GM12878 (cell line): ENCODE data around the gene TRPV6. TPM values are rescaled to one million over a fixed set of nuclear protein-coding genes. Genes with fewer than 3 reads are reported as not detected.

ENCODE experiments used
- ATAC-seq: fragments of 200-7000 bp; cut with Tn5 transposase; 3 replicates; pipeline ENCODE4 v1.9.1; 2020; ENCODE audit warnings: mild to moderate bottlenecking, moderate library complexity
- BruUV-seq: library from RNA; stranded (reverse); fragments of 400-500 nt; replicated peaks from 2 replicates; lab custom pipeline; 2021; lab: Mats Ljungman, UMichigan
- CTCF ChIA-PET: fragments of 300-600 bp; sonication (Branson Sonifier 250); formaldehyde crosslinking; extraction: SDS; loops from one replicate; lab custom pipeline; 2021; ENCODE audit warnings: inconsistent platforms; lab: Yijun Ruan, JAX
- POLR2A ChIA-PET: fragments of 350-600 bp; formaldehyde crosslinking; extraction: SDS; loops from one replicate; lab custom pipeline; 2021; ENCODE audit warnings: inconsistent platforms; lab: Charles Lee
- RAD21 ChIA-PET: fragments of 300-600 bp; sonication (Branson Sonifier 250); formaldehyde crosslinking; loops from one replicate; lab custom pipeline; 2023; ENCODE audit warnings: antibody characterized with exemption; ENCODE audit not compliant: unreplicated experiment; lab: Charles Lee
- SMC1A ChIA-PET: fragments of 300-600 bp; sonication (Branson Sonifier 250); formaldehyde crosslinking; loops from one replicate; lab custom pipeline; 2023; ENCODE audit not compliant: unreplicated experiment, uncharacterized antibody; lab: Charles Lee
- DNase-seq: peaks from one replicate; pipeline ENCODE4 v3.0.0-alpha.2; 2011; ENCODE audit warnings: low read depth, low spot score
- FAIRE-seq: peaks from 3 replicates; lab custom pipeline; 2011; peaks lifted over from hg19 to GRCh38; lab: Jason Lieb, UNC
- H2AFZ ChIP-seq: 2 replicates; pipeline ENCODE4 v1.6.0; 2011; ENCODE audit warnings: low read depth, low read length, control low read depth; ENCODE audit not compliant: control insufficient read depth
- H3K27ac ChIP-seq: 2 replicates; pipeline ENCODE4 v1.5.1; 2011; ENCODE audit warnings: control low read depth; ENCODE audit not compliant: control insufficient read depth, insufficient read depth
- H3K27me3 ChIP-seq, 2 experiments: replicated peaks in 1 of 2; 2 replicates each; pipeline versions ENCODE4 v1.6.0 to v1.6.1; 2011; ENCODE audit warnings: low read length in 1 of 2; ENCODE audit not compliant: control insufficient read depth in 2 of 2, insufficient read depth in 2 of 2
- H3K36me3 ChIP-seq, 2 experiments: 2 replicates each; pipeline ENCODE4 v1.5.1; 2011; ENCODE audit warnings: low read length in 1 of 2; ENCODE audit not compliant: control insufficient read depth in 2 of 2, insufficient read depth in 2 of 2
- H3K4me1 ChIP-seq: 2 replicates; pipeline ENCODE4 v1.6.1; 2011; ENCODE audit warnings: mild to moderate bottlenecking, low read length, moderate library complexity, mixed read lengths; ENCODE audit not compliant: control insufficient read depth, insufficient read depth
- H3K4me2 ChIP-seq: 2 replicates; pipeline ENCODE4 v1.6.0; 2011; ENCODE audit warnings: control low read depth; ENCODE audit not compliant: control insufficient read depth, insufficient read depth
- H3K4me3 ChIP-seq: fragments of 200-600 bp; sonication (generic); 2 replicates; pipeline ENCODE4 v1.5.1; 2016
- H3K79me2 ChIP-seq: 2 replicates; pipeline ENCODE4 v1.6.0; 2011; ENCODE audit warnings: low read length; ENCODE audit not compliant: control insufficient read depth, insufficient read depth
- H3K9ac ChIP-seq: 2 replicates; pipeline ENCODE4 v1.8.0; 2011; ENCODE audit warnings: low read length, control low read depth, mixed read lengths; ENCODE audit not compliant: control insufficient read depth, insufficient read depth
- H3K9me3 ChIP-seq: replicated peaks from 3 replicates; pipeline ENCODE4 v1.5.1; 2011; ENCODE audit warnings: mild to moderate bottlenecking, low read length; ENCODE audit not compliant: control insufficient read depth, insufficient read depth
- H4K20me1 ChIP-seq: 2 replicates; pipeline ENCODE4 v1.6.0; 2011; ENCODE audit not compliant: control insufficient read depth, insufficient read depth
- BCL11A ChIP-seq: IDR thresholded peaks from 2 replicates; pipeline ENCODE4 v1.6.1; 2011; ENCODE audit warnings: low read depth, low read length
- E4F1 ChIP-seq: fragments of 450-650 bp; IDR thresholded peaks from 2 replicates; pipeline ENCODE4 v1.6.1; 2018; ENCODE audit warnings: borderline replicate concordance, mild to moderate bottlenecking; ENCODE audit not compliant: partially characterized antibody
- FOXK2 ChIP-seq: fragments of 450-650 bp; IDR thresholded peaks from 2 replicates; pipeline ENCODE4 v1.6.1; 2017; ENCODE audit warnings: mild to moderate bottlenecking, moderate library complexity
- RBBP5 ChIP-seq: fragments of 200-600 bp; sonication (generic); conservative IDR thresholded peaks from 2 replicates; pipeline ENCODE4 v1.6.1; 2016
- USF2 ChIP-seq: IDR thresholded peaks from 2 replicates; pipeline ENCODE4 v1.6.1; 2011; ENCODE audit warnings: low read depth, low read length, improper control_type of control experiment, borderline replicate concordance
- WGBS: methylation state at CpG from one replicate; pipeline ENCODE4 v1.1.6; 2016; ENCODE audit warnings: low lambda C conversion rate; ENCODE audit not compliant: insufficient replicate concordance, insufficient coverage; ENCODE audit errors: missing lambda C conversion rate; 5-methylcytosine and 5-hydroxymethylcytosine counted together
- in situ Hi-C: fragments of 300-500 bp; cut with MboI; formaldehyde crosslinking; loops from 9 replicates; pipeline ENCODE4 v1.14.3; 2018; ENCODE audit warnings: mixed read lengths
- intact Hi-C: fragments of 100-400 bp; cut with micrococcal nuclease; formaldehyde crosslinking; loops from one replicate; pipeline ENCODE4 v1.14.2; 2022; ENCODE audit not compliant: unreplicated experiment
- polyA plus RNA-seq, 11 experiments: library from polyadenylated mRNA; depleted of rRNA in 4 of 11; unstranded in 6 of 11; stranded (reverse) in 5 of 11; fragments of >200 nt; fragmentation: Nextera tagmentation in 4 of 11; fragmentation: Illumina TruSeq in 1 of 11; extraction: Ambion mirVana in 4 of 11; extraction: Trizol in 1 of 11; gene quantifications; 1 replicate in 1 of 11; 2 replicates in 10 of 11; pipeline versions ENCODE4 v1.2.1 to v1.2.3, GENCODE V29; 2011 to 2016; ENCODE audit warnings: inconsistent platforms in 2 of 11, missing spikeins in 2 of 11, low read depth in 1 of 11
- total RNA-seq, 4 experiments: library from RNA; depleted of rRNA in 3 of 4; stranded (reverse); fragments of >200 nt in 3 of 4; fragmentation: Illumina TruSeq in 1 of 4; extraction: Trizol in 1 of 4; gene quantifications; 2 replicates each; pipeline versions ENCODE4 v1.2.1 to v1.2.3, GENCODE V29; 2013 to 2021

The TRPV6 gene
- total and polyA plus RNA-seq, 10 of the 15 experiments (the other 5 are each of a cell fraction or from before 2014, with no cell fraction given), result not detected

GRCh38 chr7:142910481-142910880 lies 24.9 kb upstream of the TRPV6 start:
- ChIA-PET POLR2A (no interaction called here), CTCF (interaction anchor here (0.8 to 1.7 kb wide), 8 partner anchors 10 to 304 kb away, joined by 3 to 6 read pairs (median 4); no protein-coding TSS in a partner anchor), RAD21 (no interaction called here), SMC1A (interaction anchor here (0.8 to 1.2 kb wide), 4 partner anchors 59 to 309 kb away, joined by 3 to 4 read pairs (median 3); no protein-coding TSS in a partner anchor)
- no peaks in the 10 kb centered on the region for H4K20me1 ChIP-seq
- intact Hi-C loops (no loop called here), in situ Hi-C loops (no loop called here)
- ATAC-seq, result no peak
- no peak for DNase-seq
- H2AFZ ChIP-seq, result no peak overlapping the region
- H3K9ac ChIP-seq, result no peak overlapping the region
- no peaks in the 10 kb centered on the region for H3K36me3 ChIP-seq
- BruUV-seq, result no TSS peak
- WGBS, result 15% methylated on average over 2 of the region's 2 CpGs
- H3K4me1 ChIP-seq, result no peaks in the 10 kb centered on the region
- no peaks in the 10 kb centered on the region for H3K9me3 ChIP-seq
- H3K27me3 ChIP-seq, result peaks cover 0 to 2% of the 10 kb centered on the region in 2 experiments; a peak in 2 of 4 replicates
- no peaks in the 10 kb centered on the region for H3K79me2 ChIP-seq
- no peak overlapping the region for H3K4me3 ChIP-seq
- no peak for FAIRE-seq
- no peak overlapping the region for H3K4me2 ChIP-seq
- TF ChIP-seq USF2 (no peak), RBBP5 (no peak), FOXK2 (no peak), E4F1 (no peak), BCL11A (no peak)
- no peak overlapping the region for H3K27ac ChIP-seq
